ENCODE data around the gene FHOD1.

FHOD1 gene

GRCh38 chr16:67236563-67237395 lies 10.5 kb downstream of the FHOD1 start:
- FAIRE-seq = peak; percentile 73
- DNase-seq (ENCODE audit: extremely low spot score, insufficient read length, low read depth) = peak; percentile 58

GRCh38 chr16:67235816-67236562 lies 11.3 kb downstream of the FHOD1 start:
- DNase-seq (ENCODE audit: extremely low spot score, insufficient read length, low read depth) (no peak), FAIRE-seq (no peak)

GRCh38 chr16:67234180-67234597 lies 13.1 kb downstream of the FHOD1 start:
- FAIRE-seq = no peak

GRCh38 chr16:67233596-67233995 lies 13.7 kb downstream of the FHOD1 start:
- DNase-seq (ENCODE audit: extremely low spot score, insufficient read length, low read depth) (no peak), FAIRE-seq (no peak)

More at GRCh38 chr16:67234180-67234597, 13.1 kb downstream of the FHOD1 start:
- no peak for DNase-seq (ENCODE audit: extremely low spot score, insufficient read length, low read depth)

- FAIRE-seq (no peak), DNase-seq (ENCODE audit: extremely low spot score, insufficient read length, low read depth) (no peak)
Observed at GRCh38 chr16:67230809-67231660, 16.2 kb downstream of the FHOD1 start.

GRCh38 chr16:67229906-67230808 lies 17.1 kb downstream of the FHOD1 start:
- DNase-seq (ENCODE audit: extremely low spot score, insufficient read length, low read depth) (no peak), FAIRE-seq (no peak)

- FAIRE-seq = no peak
Observed at GRCh38 chr16:67228905-67229304, 18.4 kb downstream of the FHOD1 start.

GRCh38 chr16:67228034-67228785 lies 19.1 kb downstream of the FHOD1 start:
- DNase-seq (ENCODE audit: extremely low spot score, insufficient read length, low read depth) (no peak), FAIRE-seq (no peak)

More at GRCh38 chr16:67228905-67229304, 18.4 kb downstream of the FHOD1 start:
- no peak for DNase-seq (ENCODE audit: extremely low spot score, insufficient read length, low read depth)

- FAIRE-seq (no peak), DNase-seq (ENCODE audit: extremely low spot score, insufficient read length, low read depth) (no peak)
Observed at GRCh38 chr16:67227567-67227921, 19.7 kb downstream of the FHOD1 start.

GRCh38 chr16:67226804-67227566 lies 20.3 kb downstream of the FHOD1 start, which contains the start of gene TMEM208:
TMEM208 (plus strand) TSS chr16:67227130; CDS start chr16:67227219, 89 bp downstream.
- peak; percentile 99 for FAIRE-seq
- peak; percentile 96 for DNase-seq (ENCODE audit: extremely low spot score, insufficient read length, low read depth)

GRCh38 chr16:67226295-67226803 lies 20.9 kb downstream of the FHOD1 start:
- FAIRE-seq (peak; percentile 9), DNase-seq (ENCODE audit: extremely low spot score, insufficient read length, low read depth) (no peak)

- no peak for FAIRE-seq
- no peak for DNase-seq (ENCODE audit: extremely low spot score, insufficient read length, low read depth)
Observed at GRCh38 chr16:67223992-67224391, 23.3 kb downstream of the FHOD1 start.

GRCh38 chr16:67216612-67217490 lies 30.4 kb downstream of the FHOD1 start:
- no peak for FAIRE-seq
- no peak for DNase-seq (ENCODE audit: extremely low spot score, insufficient read length, low read depth)

GRCh38 chr16:67215706-67216105 lies 31.6 kb downstream of the FHOD1 start:
- FAIRE-seq = no peak
- no peak for DNase-seq (ENCODE audit: extremely low spot score, insufficient read length, low read depth)

- FAIRE-seq = no peak
- no peak for DNase-seq (ENCODE audit: extremely low spot score, insufficient read length, low read depth)
Observed at GRCh38 chr16:67213197-67214019, 33.9 kb downstream of the FHOD1 start.

GRCh38 chr16:67212766-67213165 lies 34.5 kb downstream of the FHOD1 start:
- FAIRE-seq = no peak
- no peak for DNase-seq (ENCODE audit: extremely low spot score, insufficient read length, low read depth)

Measured in GM18507 (cell line).